ENCODE measurements around the gene MAPKAPK2. TPM values are rescaled to one million over a fixed set of nuclear protein-coding genes. Genes with fewer than 3 reads are reported as not detected.

MAPKAPK2 gene
- total RNA-seq, 1 donor from 2014 or later, result 62.4 TPM

DNA sequence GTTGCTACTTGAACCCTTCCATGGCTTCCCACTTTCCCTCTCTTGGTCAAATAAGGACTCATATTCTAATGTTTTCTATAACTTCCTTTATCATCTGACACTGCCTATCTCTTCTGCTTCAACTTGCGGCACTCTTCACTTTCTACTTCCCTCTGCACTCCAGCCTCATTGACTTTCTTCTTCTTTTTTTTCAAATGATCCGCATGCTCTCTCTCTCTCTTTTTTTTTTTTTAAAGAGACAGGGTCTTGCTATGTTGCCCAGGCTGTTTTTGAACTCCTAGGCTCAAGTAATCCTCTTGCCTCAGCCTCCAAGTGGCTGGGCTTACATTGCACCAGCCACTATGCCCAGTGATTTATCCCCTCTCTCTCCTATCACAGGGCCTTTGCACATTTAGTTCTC lies 94.9 kb downstream of the MAPKAPK2 start:
- Mint-ChIP-seq H3K4me1 (ENCODE audit: unreplicated experiment) (no peaks in the 10 kb centered on the region), H3K27ac (ENCODE audit: unreplicated experiment) (no peak overlapping the region), H3K27me3 (ENCODE audit: unreplicated experiment) (peaks cover 5% of the 10 kb centered on the region), H3K4me3 (ENCODE audit: unreplicated experiment) (no peak overlapping the region), H3K36me3 (ENCODE audit: unreplicated experiment) (no peaks in the 10 kb centered on the region), H3K9me3 (ENCODE audit: unreplicated experiment) (no peaks in the 10 kb centered on the region)
- no peak for DNase-seq (ENCODE audit: extremely low spot score, unreplicated experiment)
- TF ChIP-seq, protein P1, sequence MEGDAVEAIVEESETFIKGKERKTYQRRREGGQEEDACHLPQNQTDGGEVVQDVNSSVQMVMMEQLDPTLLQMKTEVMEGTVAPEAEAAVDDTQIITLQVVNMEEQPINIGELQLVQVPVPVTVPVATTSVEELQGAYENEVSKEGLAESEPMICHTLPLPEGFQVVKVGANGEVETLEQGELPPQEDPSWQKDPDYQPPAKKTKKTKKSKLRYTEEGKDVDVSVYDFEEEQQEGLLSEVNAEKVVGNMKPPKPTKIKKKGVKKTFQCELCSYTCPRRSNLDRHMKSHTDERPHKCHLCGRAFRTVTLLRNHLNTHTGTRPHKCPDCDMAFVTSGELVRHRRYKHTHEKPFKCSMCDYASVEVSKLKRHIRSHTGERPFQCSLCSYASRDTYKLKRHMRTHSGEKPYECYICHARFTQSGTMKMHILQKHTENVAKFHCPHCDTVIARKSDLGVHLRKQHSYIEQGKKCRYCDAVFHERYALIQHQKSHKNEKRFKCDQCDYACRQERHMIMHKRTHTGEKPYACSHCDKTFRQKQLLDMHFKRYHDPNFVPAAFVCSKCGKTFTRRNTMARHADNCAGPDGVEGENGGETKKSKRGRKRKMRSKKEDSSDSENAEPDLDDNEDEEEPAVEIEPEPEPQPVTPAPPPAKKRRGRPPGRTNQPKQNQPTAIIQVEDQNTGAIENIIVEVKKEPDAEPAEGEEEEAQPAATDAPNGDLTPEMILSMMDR (IDR thresholded peaks at IDR 0.05), result no peak

DNA sequence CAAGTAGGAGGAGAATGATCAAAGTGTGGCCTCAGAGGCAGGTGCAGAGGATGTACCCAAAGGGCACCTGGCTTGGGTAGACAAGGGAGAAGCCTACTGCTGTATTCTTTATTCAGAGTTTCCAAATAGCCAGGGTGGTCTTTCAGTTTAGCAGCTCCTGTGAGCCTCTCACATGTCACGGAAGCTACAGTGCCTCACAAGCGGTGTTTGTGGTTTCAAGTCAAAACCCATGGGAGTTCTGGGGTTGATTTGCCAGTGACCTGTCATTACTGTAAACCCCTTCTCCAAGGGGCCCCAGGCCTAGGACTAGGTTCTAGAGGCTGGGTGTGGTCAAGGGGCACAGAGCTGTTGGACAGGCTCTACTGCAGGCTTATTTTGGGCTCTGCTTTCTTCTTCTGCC lies 97.7 kb downstream of the MAPKAPK2 start:
- Mint-ChIP-seq H3K27me3 (ENCODE audit: unreplicated experiment) (peaks cover 15% of the 10 kb centered on the region), H3K36me3 (ENCODE audit: unreplicated experiment) (no peaks in the 10 kb centered on the region), H3K4me3 (ENCODE audit: unreplicated experiment) (no peak overlapping the region), H3K27ac (ENCODE audit: unreplicated experiment) (no peak overlapping the region), H3K9me3 (ENCODE audit: unreplicated experiment) (no peaks in the 10 kb centered on the region), H3K4me1 (ENCODE audit: unreplicated experiment) (no peaks in the 10 kb centered on the region)
- no peak for DNase-seq (ENCODE audit: extremely low spot score, unreplicated experiment)
- TF ChIP-seq, protein P1 (IDR thresholded peaks at IDR 0.05), result no peak

DNA sequence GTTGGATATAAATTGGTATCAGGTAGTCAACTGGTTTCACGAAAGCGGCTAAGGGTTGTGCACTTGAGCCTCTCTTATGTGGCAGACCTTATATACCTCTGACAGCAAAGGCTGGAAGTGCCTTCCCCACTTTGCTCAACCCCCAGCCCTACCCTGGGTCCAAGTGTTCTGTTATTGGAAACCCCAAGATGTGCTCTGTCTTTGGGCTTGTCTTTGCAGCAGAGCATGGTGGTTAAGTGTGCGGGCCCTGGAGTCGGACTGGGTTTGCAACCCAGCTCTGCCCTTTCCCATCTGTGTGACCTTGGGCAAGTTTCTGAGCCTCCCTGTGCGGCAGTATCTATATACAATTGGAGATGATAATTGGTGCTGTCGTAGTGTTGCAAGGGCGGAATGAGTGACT lies 98.8 kb downstream of the MAPKAPK2 start:
- Mint-ChIP-seq H3K27ac (ENCODE audit: unreplicated experiment) (no peak overlapping the region), H3K4me3 (ENCODE audit: unreplicated experiment) (no peak overlapping the region), H3K36me3 (ENCODE audit: unreplicated experiment) (no peaks in the 10 kb centered on the region), H3K27me3 (ENCODE audit: unreplicated experiment) (peaks cover 15% of the 10 kb centered on the region), H3K9me3 (ENCODE audit: unreplicated experiment) (no peaks in the 10 kb centered on the region), H3K4me1 (ENCODE audit: unreplicated experiment) (no peaks in the 10 kb centered on the region)
- TF ChIP-seq, protein P1 (IDR thresholded peaks at IDR 0.05), result no peak
- no peak for DNase-seq (ENCODE audit: extremely low spot score, unreplicated experiment)

Other genes with a start within 250 kb of the MAPKAPK2 start
- 7.5 and 8.5 TPM in 2 replicates for gene IKBKE, start 214.4 kb upstream of the MAPKAPK2 start, total RNA-seq
- 0.34 TPM in 1 of 2 replicates, not detected in the other for gene RASSF5, start 177.4 kb upstream of the MAPKAPK2 start, total RNA-seq
- gene EIF2D, start 72.4 kb upstream of the MAPKAPK2 start, total RNA-seq, result 53.2 and 56.8 TPM in 2 replicates
- gene DYRK3, start 49.4 kb upstream of the MAPKAPK2 start, total RNA-seq, result 1.7 and 2.1 TPM in 2 replicates
- gene IL19, start 85.9 kb downstream of the MAPKAPK2 start, total RNA-seq, result not detected in 2 replicates
- not detected in 2 replicates for gene IL10, start 87.6 kb downstream of the MAPKAPK2 start, total RNA-seq
- gene IL20, start 180.7 kb downstream of the MAPKAPK2 start, total RNA-seq, result not detected in 2 replicates
- gene IL24, start 212.5 kb downstream of the MAPKAPK2 start, total RNA-seq, result not detected in 2 replicates
- gene FCMR, start 237.0 kb downstream of the MAPKAPK2 start, total RNA-seq, result not detected in 2 replicates